Measurements from ENCODE around the gene TP53TG5.

- no peak for TF ChIP-seq CTCF (IDR thresholded peaks at IDR 0.05 in 4 of 5, conservative IDR thresholded peaks at IDR 0.05 in 1 of 5)
- no peak for TF ChIP-seq POLR2A (IDR thresholded peaks at IDR 0.05)
These were observed 9.7 kb downstream of the TP53TG5 start for GRCh38 chr20:45368221-45368980.

All from gastrocnemius medialis (tissue), 4 donors.